Vagina (tissue), 2 donors: ENCODE results near the gene OR5H14. TPM values are rescaled to one million over a fixed set of nuclear protein-coding genes. Genes with fewer than 3 reads are reported as not detected.
"Not testable (repeated sequence)": the region's sequence is repeated elsewhere in the genome, so short reads cannot be mapped to it uniquely, and the experiment has no call there.

Experiments used
- DNase-seq, 2 donors: peaks; one replicate each; pipeline ENCODE4 v3.0.0-alpha.2; 2017; ENCODE audit errors: extremely low spot score in 2 of 2
- H3K27ac ChIP-seq: fragments of 200-600 bp; sonication (generic); one replicate; pipeline ENCODE4 v1.5.1; 2019
- H3K27me3 ChIP-seq: fragments of 200-600 bp; sonication (generic); one replicate; pipeline ENCODE4 v1.5.1; 2019
- H3K36me3 ChIP-seq, 2 donors: fragments of 200-600 bp; sonication (generic); one replicate each; pipeline ENCODE4 v1.5.1; 2017 to 2019
- H3K4me1 ChIP-seq: fragments of 200-600 bp; sonication (generic); one replicate; pipeline ENCODE4 v1.5.1; 2019
- H3K4me3 ChIP-seq, 2 donors: fragments of 200-600 bp; sonication (generic); 1 replicate in 1 of 2; 2 replicates in 1 of 2; pipeline ENCODE4 v1.5.1; 2016 to 2019
- H3K9me3 ChIP-seq: fragments of 200-600 bp; sonication (generic); one replicate; pipeline ENCODE4 v1.5.1; 2019
- CTCF ChIP-seq, 3 experiments: fragments of 450-650 bp in 2 of 3; fragments of 200-600 bp in 1 of 3; sonication (generic) in 1 of 3; IDR thresholded peaks; one replicate each; pipeline ENCODE4 v1.5.1; 2017 to 2019; ENCODE audit warnings: antibody characterized with exemption in 3 of 3, mild to moderate bottlenecking in 2 of 3, moderate library complexity in 2 of 3
- POLR2A ChIP-seq, 2 donors: fragments of 450-650 bp; IDR thresholded peaks; one replicate each; pipeline ENCODE4 v1.6.1; 2017; ENCODE audit warnings: antibody characterized with exemption in 2 of 2, mild to moderate bottlenecking in 2 of 2, moderate library complexity in 2 of 2
- POLR2AphosphoS5 ChIP-seq, 2 donors: sonication (generic); formaldehyde crosslinking; IDR thresholded peaks; one replicate each; pipeline ENCODE4 v1.9.0; 2017; ENCODE audit warnings: antibody characterized with exemption in 2 of 2, mild to moderate bottlenecking in 2 of 2, low read depth in 1 of 2; ENCODE audit not compliant: insufficient read depth in 1 of 2
- intact Hi-C: fragments of 100-400 bp; cut with DNase I; formaldehyde crosslinking; loops from one replicate; pipeline ENCODE4 v1.15.1; 2023
- total RNA-seq: library from RNA; depleted of rRNA; stranded (reverse); fragments of >200 nt; gene quantifications from one replicate; pipeline ENCODE4 v1.2.3, GENCODE V29; 2016

OR5H14 gene
- total RNA-seq, 1 donor from 2014 or later, result not detected

GRCh38 chr3:98140531-98140930 lies 6.7 kb upstream of the OR5H14 start:
- Histone ChIP-seq H3K4me1 (no peaks in the 10 kb centered on the region), H3K27me3 (no peaks in the 10 kb centered on the region), H3K4me3 (no peak overlapping the region), H3K36me3 (no peaks in the 10 kb centered on the region), H3K9me3 (no peaks in the 10 kb centered on the region), H3K27ac (no peak overlapping the region)
- no peak for DNase-seq
- intact Hi-C loops, result no loop called here
- no peak for TF ChIP-seq POLR2AphosphoS5 (IDR thresholded peaks at IDR 0.05; ENCODE audit: insufficient read depth in 1 of 2, low read depth in 1 of 2)
- no peak for TF ChIP-seq POLR2A (IDR thresholded peaks at IDR 0.05)
- TF ChIP-seq CTCF (IDR thresholded peaks at IDR 0.05), result no peak

DNA sequence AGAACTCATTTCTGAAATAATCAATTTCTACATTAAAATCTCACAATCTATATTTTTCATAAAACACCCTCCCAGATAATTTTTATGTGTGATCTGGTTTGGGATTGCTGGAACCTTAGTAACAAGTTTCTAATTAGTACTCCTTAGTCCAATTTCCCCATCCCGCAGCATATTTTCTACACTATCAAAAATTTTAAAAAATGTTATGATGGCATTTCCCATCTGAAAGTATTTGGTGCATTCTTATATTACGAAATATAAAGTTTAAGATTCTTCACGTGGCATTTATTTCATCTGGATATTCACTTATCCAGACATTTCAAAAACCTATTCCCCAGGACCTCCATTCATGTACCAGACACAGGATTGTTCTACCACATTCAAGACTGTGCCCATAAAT lies 1.5 kb downstream of the OR5H14 start:
- DNase-seq, result no peak
- Histone ChIP-seq H3K4me3 (no peak overlapping the region), H3K27ac (no peak overlapping the region), H3K4me1 (no peaks in the 10 kb centered on the region), H3K27me3 (no peaks in the 10 kb centered on the region), H3K36me3 (no peaks in the 10 kb centered on the region), H3K9me3 (no peaks in the 10 kb centered on the region)
- no peak for TF ChIP-seq POLR2A (IDR thresholded peaks at IDR 0.05)
- no peak for TF ChIP-seq POLR2AphosphoS5 (IDR thresholded peaks at IDR 0.05; ENCODE audit: insufficient read depth in 1 of 2, low read depth in 1 of 2)
- TF ChIP-seq CTCF (IDR thresholded peaks at IDR 0.05), result no peak
- intact Hi-C loops, result no loop called here

DNA sequence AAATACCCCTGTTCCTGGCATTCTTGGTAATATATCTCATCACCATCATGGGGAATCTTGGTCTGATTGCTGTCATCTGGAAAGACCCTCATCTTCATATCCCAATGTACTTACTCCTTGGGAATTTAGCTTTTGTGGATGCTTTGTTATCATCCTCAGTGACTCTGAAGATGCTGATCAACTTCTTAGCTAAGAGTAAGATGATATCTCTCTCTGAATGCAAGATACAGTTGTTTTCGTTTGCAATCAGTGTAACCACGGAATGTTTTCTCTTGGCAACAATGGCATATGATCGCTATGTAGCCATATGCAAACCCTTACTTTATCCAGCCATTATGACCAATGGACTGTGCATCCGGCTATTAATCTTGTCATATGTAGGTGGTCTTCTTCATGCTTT lies 2.2 kb downstream of the OR5H14 start:
- H3K27me3 ChIP-seq, H3K4me3 ChIP-seq, DNase-seq, H3K9me3 ChIP-seq, H3K36me3 ChIP-seq, intact Hi-C loops, H3K27ac ChIP-seq, H3K4me1 ChIP-seq: not testable (repeated sequence)

DNA sequence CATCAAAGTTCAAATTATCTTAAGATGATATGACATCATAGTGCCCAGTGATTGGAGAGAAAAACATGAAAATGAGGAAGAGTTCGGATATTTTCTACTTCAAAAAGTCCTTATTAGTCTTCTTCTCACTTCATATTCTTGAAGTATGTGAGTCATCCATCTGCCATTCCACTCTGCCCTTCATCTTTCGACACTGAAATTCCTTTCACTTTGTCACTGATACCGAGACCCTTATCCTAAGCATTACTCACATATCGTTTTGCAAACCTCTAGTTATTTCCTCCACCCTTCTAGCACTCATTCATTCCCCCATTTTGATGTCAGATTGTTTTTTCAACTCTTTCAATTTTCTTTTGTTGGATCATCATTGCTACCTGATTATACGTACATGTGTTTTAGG lies 4.0 kb downstream of the OR5H14 start:
- intact Hi-C loops, result no loop called here
- no peak for TF ChIP-seq POLR2AphosphoS5 (IDR thresholded peaks at IDR 0.05; ENCODE audit: insufficient read depth in 1 of 2, low read depth in 1 of 2)
- TF ChIP-seq POLR2A (IDR thresholded peaks at IDR 0.05), result no peak
- TF ChIP-seq CTCF (IDR thresholded peaks at IDR 0.05), result no peak
- no peak overlapping the region for H3K4me3 ChIP-seq

GRCh38 chr3:98166396-98166795 lies 19.1 kb downstream of the OR5H14 start, which contains the start of gene OR5H15:
Gene OR5H15, plus strand, starts transcription at chr3:98166696. Its CDS starts 2,004 bp downstream, at chr3:98168700.
- TF ChIP-seq POLR2AphosphoS5 (IDR thresholded peaks at IDR 0.05; ENCODE audit: insufficient read depth in 1 of 2, low read depth in 1 of 2) (no peak), POLR2A (IDR thresholded peaks at IDR 0.05) (no peak), CTCF (IDR thresholded peaks at IDR 0.05) (no peak)
- intact Hi-C loops, result no loop called here
- Histone ChIP-seq H3K36me3 (no peaks in the 10 kb centered on the region), H3K4me3 (no peak within 1 kb of the TSS), H3K9me3 (no peaks in the 10 kb centered on the region), H3K27ac (no peak within 1 kb of the TSS), H3K27me3 (no peaks in the 10 kb centered on the region), H3K4me1 (no peaks in the 10 kb centered on the region)
- DNase-seq, result no peak

More for the DNA sequence above, 4.0 kb downstream of the OR5H14 start:
- Histone ChIP-seq H3K27me3 (no peaks in the 10 kb centered on the region), H3K9me3 (no peaks in the 10 kb centered on the region), H3K36me3 (no peaks in the 10 kb centered on the region), H3K4me1 (no peaks in the 10 kb centered on the region), H3K27ac (no peak overlapping the region)
- no peak for DNase-seq

DNA sequence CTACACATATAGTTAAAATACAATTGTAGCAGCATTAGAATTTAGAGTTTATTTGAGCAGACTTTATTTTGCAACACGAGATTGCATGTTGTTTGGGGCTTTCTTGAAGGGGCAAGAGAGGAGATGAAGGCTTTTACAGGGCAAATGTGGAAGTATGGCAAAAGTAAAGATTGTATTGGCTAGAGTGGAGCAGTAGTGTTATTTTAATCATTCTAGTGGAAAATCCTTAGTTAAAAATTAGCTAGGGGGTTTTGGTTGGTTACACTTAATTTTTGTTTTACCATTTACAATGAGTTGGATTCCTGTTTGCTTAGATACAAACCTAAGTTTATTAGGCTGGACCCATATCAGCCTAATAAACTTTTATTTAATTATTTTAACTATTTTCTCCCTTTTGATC lies 23.8 kb downstream of the OR5H14 start:
- TF ChIP-seq CTCF (IDR thresholded peaks at IDR 0.05), result no peak
- no peak for TF ChIP-seq POLR2A (IDR thresholded peaks at IDR 0.05)
- TF ChIP-seq POLR2AphosphoS5 (IDR thresholded peaks at IDR 0.05; ENCODE audit: insufficient read depth in 1 of 2, low read depth in 1 of 2), result no peak
- Histone ChIP-seq H3K36me3 (no peaks in the 10 kb centered on the region), H3K9me3 (no peaks in the 10 kb centered on the region), H3K27me3 (no peaks in the 10 kb centered on the region), H3K4me1 (no peaks in the 10 kb centered on the region), H3K27ac (no peak overlapping the region), H3K4me3 (no peak overlapping the region)
- intact Hi-C loops, result no loop called here
- no peak for DNase-seq
